Suprapubic skin (tissue), 3 donors: ENCODE results near the gene MTG1.

Experiments used
- CTCF ChIP-seq, 2 donors: fragments of 200-600 bp in 1 of 2; fragments of 450-650 bp in 1 of 2; sonication (generic) in 1 of 2; IDR thresholded peaks; one replicate each; pipeline ENCODE4 v1.5.1; 2016 to 2019; ENCODE audit warnings: antibody characterized with exemption in 2 of 2, mild to moderate bottlenecking in 1 of 2, moderate library complexity in 1 of 2
- EP300 ChIP-seq: sonication (generic); formaldehyde crosslinking; IDR thresholded peaks from one replicate; pipeline ENCODE4 v1.6.1; 2017; ENCODE audit warnings: antibody characterized with exemption
- POLR2A ChIP-seq, 2 donors: fragments of 450-650 bp; IDR thresholded peaks; one replicate each; pipeline ENCODE4 v1.6.1; 2017; ENCODE audit warnings: antibody characterized with exemption in 2 of 2, mild to moderate bottlenecking in 2 of 2, moderate library complexity in 2 of 2

- TF ChIP-seq CTCF (IDR thresholded peaks at IDR 0.05) = no peak
- no peak for TF ChIP-seq EP300
- no peak for TF ChIP-seq POLR2A (IDR thresholded peaks at IDR 0.05)
Measured at GRCh38 chr10:133361227-133361626, 32.7 kb upstream of the MTG1 start.
